Tibial artery (tissue), 4 donors: Measurements from ENCODE around the gene MRPS18B.
"Not testable (repeated sequence)": the region's sequence is repeated elsewhere in the genome, so short reads cannot be mapped to it uniquely, and the experiment has no call there.

Experiments
- DNase-seq, 2 donors: peaks; one replicate each; pipeline ENCODE4 v3.0.0-alpha.2; 2019
- H3K27ac ChIP-seq, 2 donors: fragments of 200-600 bp; sonication (generic) in 1 of 2; 1 replicate in 1 of 2; 2 replicates in 1 of 2; pipeline ENCODE4 v1.5.1; 2018 to 2019; ENCODE audit warnings: mild to moderate bottlenecking in 1 of 2
- H3K27me3 ChIP-seq, 2 donors: fragments of 200-600 bp; sonication (generic) in 1 of 2; one replicate each; pipeline versions ENCODE4 v1.5.1 to v1.6.0; 2016 to 2019
- H3K36me3 ChIP-seq, 3 donors: fragments of 200-600 bp; sonication (generic) in 2 of 3; one replicate each; pipeline ENCODE4 v1.5.1; 2016 to 2019; ENCODE audit warnings: mild to moderate bottlenecking in 2 of 3
- H3K4me1 ChIP-seq, 4 donors: fragments of 200-600 bp; sonication (generic) in 2 of 4; 1 replicate in 3 of 4; 2 replicates in 1 of 4; pipeline ENCODE4 v1.5.1; 2016 to 2019
- H3K4me3 ChIP-seq, 2 donors: fragments of 200-600 bp; sonication (generic) in 1 of 2; 1 replicate in 1 of 2; 2 replicates in 1 of 2; pipeline ENCODE4 v1.5.1; 2018 to 2019; ENCODE audit warnings: mild to moderate bottlenecking in 2 of 2
- H3K9me3 ChIP-seq, 3 donors: fragments of 200-600 bp; sonication (generic) in 1 of 3; one replicate each; pipeline ENCODE4 v1.5.1; 2016 to 2019
- CTCF ChIP-seq, 2 experiments: fragments of 200-600 bp in 1 of 2; fragments of 450-650 bp in 1 of 2; IDR thresholded peaks; one replicate each; pipeline ENCODE4 v1.5.1; 2017 to 2019; ENCODE audit warnings: antibody characterized with exemption in 2 of 2, mild to moderate bottlenecking in 1 of 2, moderate library complexity in 1 of 2
- intact Hi-C: fragments of 100-400 bp; cut with DNase I; formaldehyde crosslinking; loops from one replicate; pipeline ENCODE4 v1.15.0; 2023; ENCODE audit warnings: low total_unique reads

The MRPS18B gene

GRCh38 chr6:30654798-30655742, 37.4 kb downstream of the MRPS18B start:
- H3K27me3 ChIP-seq = no peaks in the 10 kb centered on the region
- H3K4me1 ChIP-seq = no peaks in the 10 kb centered on the region
- H3K9me3 ChIP-seq = no peaks in the 10 kb centered on the region
- no peak overlapping the region for H3K4me3 ChIP-seq
- peaks cover 86 to 100% (median 93%) of the 10 kb centered on the region in 3 donors for H3K36me3 ChIP-seq
- intact Hi-C loops = no loop called here
- no peak overlapping the region for H3K27ac ChIP-seq
- DNase-seq = no peak
- TF ChIP-seq CTCF (IDR thresholded peaks at IDR 0.05) = no peak

- DNase-seq = no peak
- TF ChIP-seq CTCF (IDR thresholded peaks at IDR 0.05) = no peak
- Histone ChIP-seq H3K27ac (no peak overlapping the region), H3K27me3 (no peaks in the 10 kb centered on the region), H3K4me3 (no peak overlapping the region), H3K36me3 (peaks cover 93 to 100% (median 99%) of the 10 kb centered on the region in 3 donors), H3K4me1 (no peaks in the 10 kb centered on the region), H3K9me3 (no peaks in the 10 kb centered on the region)
- intact Hi-C loops = no loop called here
These were observed 38.1 kb downstream of the MRPS18B start for GRCh38 chr6:30655743-30656094.

GRCh38 chr6:30656513-30656912, 38.9 kb downstream of the MRPS18B start:
- Histone ChIP-seq H3K4me1 (no peaks in the 10 kb centered on the region), H3K36me3 (peaks cover 98 to 100% (median 100%) of the 10 kb centered on the region in 3 donors), H3K4me3 (no peak overlapping the region), H3K27ac (no peak overlapping the region), H3K9me3 (no peaks in the 10 kb centered on the region), H3K27me3 (no peaks in the 10 kb centered on the region)
- intact Hi-C loops = no loop called here
- DNase-seq = no peak
- TF ChIP-seq CTCF (IDR thresholded peaks at IDR 0.05) = no peak

- peaks cover 100% of the 10 kb centered on the region in 3 donors for H3K36me3 ChIP-seq
- no peaks in the 10 kb centered on the region for H3K27me3 ChIP-seq
These were observed 39.8 kb downstream of the MRPS18B start for GRCh38 chr6:30657454-30657853.

GRCh38 chr6:30657922-30658321, 40.3 kb downstream of the MRPS18B start:
- DNase-seq, H3K9me3 ChIP-seq, H3K27ac ChIP-seq, H3K4me3 ChIP-seq, H3K4me1 ChIP-seq, H3K27me3 ChIP-seq, intact Hi-C loops: not testable (repeated sequence)
- peaks cover 100% of the 10 kb centered on the region in 3 donors for H3K36me3 ChIP-seq

More at GRCh38 chr6:30657454-30657853, 39.8 kb downstream of the MRPS18B start:
- Histone ChIP-seq H3K9me3 (no peaks in the 10 kb centered on the region), H3K4me1 (no peaks in the 10 kb centered on the region), H3K27ac (no peak overlapping the region), H3K4me3 (no peak overlapping the region)
- intact Hi-C loops = no loop called here
- TF ChIP-seq CTCF (IDR thresholded peaks at IDR 0.05) = no peak
- DNase-seq = no peak

- no peak for DNase-seq
- no peak overlapping the region for H3K27ac ChIP-seq
- no peak overlapping the region for H3K4me3 ChIP-seq
- intact Hi-C loops = no loop called here
- peaks cover 79 to 100% (median 86%) of the 10 kb centered on the region in 3 donors for H3K36me3 ChIP-seq
- H3K27me3 ChIP-seq = no peaks in the 10 kb centered on the region
- TF ChIP-seq CTCF (IDR thresholded peaks at IDR 0.05) = no peak
- H3K9me3 ChIP-seq = no peaks in the 10 kb centered on the region
- no peaks in the 10 kb centered on the region for H3K4me1 ChIP-seq
These were observed 47.5 kb downstream of the MRPS18B start for GRCh38 chr6:30664994-30665767.

GRCh38 chr6:30666300-30666699, 48.7 kb downstream of the MRPS18B start:
- H3K4me1 ChIP-seq, H3K4me3 ChIP-seq, DNase-seq, intact Hi-C loops, H3K9me3 ChIP-seq, H3K27me3 ChIP-seq, H3K27ac ChIP-seq: not testable (repeated sequence)
- H3K36me3 ChIP-seq = peaks cover 67 to 98% (median 81%) of the 10 kb centered on the region in 3 donors
